GM12878 (cell line): ENCODE results near the gene KCTD19. TPM values are rescaled to one million over a fixed set of nuclear protein-coding genes. Genes with fewer than 3 reads are reported as not detected.

ENCODE experiments used
- ATF3 ChIP-seq: IDR thresholded peaks from 2 replicates; pipeline ENCODE4 v1.6.1; 2011; ENCODE audit warnings: low read depth, mild to moderate bottlenecking, low read length, moderate library complexity, borderline replicate concordance; ENCODE audit errors: extremely low read depth
- BACH1 ChIP-seq: fragments of 450-650 bp; IDR thresholded peaks from 2 replicates; pipeline ENCODE4 v1.6.1; 2017; ENCODE audit warnings: mild to moderate bottlenecking, borderline replicate concordance
- BHLHE40 ChIP-seq, 2 experiments: fragments of 450-650 bp in 1 of 2; IDR thresholded peaks; 2 replicates each; pipeline ENCODE4 v1.6.1; 2011 to 2017; ENCODE audit warnings: low read depth in 2 of 2, borderline replicate concordance in 1 of 2, improper control_type of control experiment in 1 of 2, low read length in 1 of 2, mild to moderate bottlenecking in 1 of 2
- BMI1 ChIP-seq: fragments of 450-650 bp; IDR thresholded peaks from 2 replicates; pipeline ENCODE4 v1.6.1; 2016; ENCODE audit warnings: mild to moderate bottlenecking, moderate library complexity, borderline replicate concordance
- ETV6 ChIP-seq, 2 experiments: fragments of 450-650 bp in 1 of 2; IDR thresholded peaks in 1 of 2; conservative IDR thresholded peaks in 1 of 2; 2 replicates each; pipeline ENCODE4 v1.6.1; 2014; ENCODE audit warnings: antibody characterized with exemption in 1 of 2, borderline replicate concordance in 1 of 2, low read depth in 1 of 2, mild to moderate bottlenecking in 1 of 2, moderate library complexity in 1 of 2
- FOXM1 ChIP-seq: IDR thresholded peaks from 2 replicates; pipeline ENCODE4 v1.6.1; 2012; ENCODE audit warnings: low read depth, mild to moderate bottlenecking, inconsistent platforms, low read length, moderate library complexity
- GABPA ChIP-seq: IDR thresholded peaks from 2 replicates; pipeline ENCODE4 v1.6.1; 2014; ENCODE audit warnings: antibody characterized with exemption, low read depth, mild to moderate bottlenecking, inconsistent platforms
- IKZF2 ChIP-seq, 2 experiments: fragments of 450-650 bp; IDR thresholded peaks; 2 replicates each; pipeline ENCODE4 v1.6.1; 2017; ENCODE audit warnings: mild to moderate bottlenecking in 2 of 2, moderate library complexity in 2 of 2
- NFYB ChIP-seq: IDR thresholded peaks from 2 replicates; pipeline ENCODE4 v1.6.1; 2011; ENCODE audit warnings: low read depth, mild to moderate bottlenecking, low read length, improper control_type of control experiment, moderate library complexity; ENCODE audit not compliant: insufficient read depth
- ZBTB33 ChIP-seq: fragments of 450-650 bp; IDR thresholded peaks from 2 replicates; pipeline ENCODE4 v1.6.1; 2017; ENCODE audit warnings: mild to moderate bottlenecking
- ZNF687 ChIP-seq: fragments of 450-650 bp; IDR thresholded peaks from 2 replicates; pipeline ENCODE4 v1.6.1; 2017; ENCODE audit warnings: mild to moderate bottlenecking, moderate library complexity
- polyA plus RNA-seq, 11 experiments: library from polyadenylated mRNA; depleted of rRNA in 4 of 11; unstranded in 6 of 11; stranded (reverse) in 5 of 11; fragments of >200 nt; fragmentation: Nextera tagmentation in 4 of 11; fragmentation: Illumina TruSeq in 1 of 11; extraction: Ambion mirVana in 4 of 11; extraction: Trizol in 1 of 11; gene quantifications; 1 replicate in 1 of 11; 2 replicates in 10 of 11; pipeline versions ENCODE4 v1.2.1 to v1.2.3, GENCODE V29; 2011 to 2016; ENCODE audit warnings: inconsistent platforms in 2 of 11, missing spikeins in 2 of 11, low read depth in 1 of 11
- total RNA-seq, 4 experiments: library from RNA; depleted of rRNA in 3 of 4; stranded (reverse); fragments of >200 nt in 3 of 4; fragmentation: Illumina TruSeq in 1 of 4; extraction: Trizol in 1 of 4; gene quantifications; 2 replicates each; pipeline versions ENCODE4 v1.2.1 to v1.2.3, GENCODE V29; 2013 to 2021

Gene KCTD19
- total and polyA plus RNA-seq, 10 of the 15 experiments (the other 5 are each of a cell fraction or from before 2014, with no cell fraction given), result 1.6 to 8.9 (median 3.9) TPM

- peak; percentile 66 for TF ChIP-seq ZNF687
- TF ChIP-seq FOXM1, result no peak
- no peak for TF ChIP-seq ZBTB33
- TF ChIP-seq NFYB, result 0 out of 2 replicates have a peak, but pooled peaks have one; percentile 22
- 0 out of 2 replicates have a peak, but pooled peaks have one; percentile 3 for TF ChIP-seq ATF3
- TF ChIP-seq GABPA, result no peak
- no peak for TF ChIP-seq ETV6 (conservative IDR thresholded peaks at IDR 0.05 in 1 of 2, IDR thresholded peaks at IDR 0.05 in 1 of 2; ENCODE audit: borderline replicate concordance in 1 of 2, low read depth in 1 of 2)
- peak; percentile 55 to 87; a peak in 3 of 4 replicates for TF ChIP-seq BHLHE40 (IDR thresholded peaks at IDR 0.05; ENCODE audit: borderline replicate concordance in 1 of 2, low read depth in 2 of 2, low read length in 1 of 2)
- no peak for TF ChIP-seq BMI1
- TF ChIP-seq BACH1, result peak; percentile 53; the same call in 1 of the 2 replicates
- TF ChIP-seq IKZF2 (IDR thresholded peaks at IDR 0.05), result no peak
Observed at GRCh38 chr16:67248401-67249177, 78.0 kb downstream of the KCTD19 start, which contains the start of gene SLC9A5 (continued).
